Endodermal cell (in vitro differentiated cells): ENCODE results near the gene LRMDA. TPM values are rescaled to one million over a fixed set of nuclear protein-coding genes. Genes with fewer than 3 reads are reported as not detected.

Experiments used
- DNase-seq: peaks from one replicate; pipeline ENCODE4 v3.0.0-alpha.2; 2017
- H3K27ac ChIP-seq: 2 replicates; pipeline ENCODE4 v1.5.1; 2013; ENCODE audit warnings: mild to moderate bottlenecking, low read depth, low read length, moderate library complexity
- H3K27me3 ChIP-seq: 2 replicates; pipeline ENCODE4 v1.6.1; 2013; ENCODE audit warnings: mild to moderate bottlenecking, low read length, moderate library complexity; ENCODE audit not compliant: insufficient read depth, control insufficient read depth, poor library complexity, severe bottlenecking
- H3K36me3 ChIP-seq: 2 replicates; pipeline ENCODE4 v1.7.0; 2013; ENCODE audit warnings: mild to moderate bottlenecking, low read length, moderate library complexity; ENCODE audit not compliant: control insufficient read depth, insufficient read depth
- H3K4me1 ChIP-seq: one replicate; pipeline ENCODE4 v1.7.0; 2013; ENCODE audit warnings: low read length; ENCODE audit not compliant: control insufficient read depth, insufficient read depth
- H3K4me3 ChIP-seq: 2 replicates; pipeline ENCODE4 v1.5.1; 2013; ENCODE audit warnings: mild to moderate bottlenecking, low read length, moderate library complexity
- H3K9ac ChIP-seq: 2 replicates; pipeline ENCODE4 v1.6.1; 2013; ENCODE audit warnings: mild to moderate bottlenecking, low read length, moderate library complexity; ENCODE audit not compliant: poor library complexity, severe bottlenecking; ENCODE audit errors: extremely low read depth
- H3K9me3 ChIP-seq: 2 replicates; pipeline ENCODE4 v1.6.1; 2013; ENCODE audit warnings: mild to moderate bottlenecking, low read length, moderate library complexity; ENCODE audit not compliant: control insufficient read depth
- H3K27ac Mint-ChIP-seq: 2 replicates; pipeline ENCODE4 v1.8.0; 2020; ENCODE audit warnings: mixed read lengths
- H3K27me3 Mint-ChIP-seq: 2 replicates; pipeline ENCODE4 v1.8.0; 2021; ENCODE audit warnings: mild to moderate bottlenecking, mixed read lengths; ENCODE audit not compliant: insufficient read depth
- H3K36me3 Mint-ChIP-seq: 2 replicates; pipeline ENCODE4 v1.8.0; 2020; ENCODE audit warnings: low read depth, mixed read lengths
- H3K4me1 Mint-ChIP-seq: 2 replicates; pipeline ENCODE4 v1.8.0; 2020; ENCODE audit warnings: mixed read lengths
- H3K4me3 Mint-ChIP-seq: 2 replicates; pipeline ENCODE4 v1.8.0; 2020; ENCODE audit warnings: mild to moderate bottlenecking, moderate library complexity, mixed read lengths
- H3K9me3 Mint-ChIP-seq: 2 replicates; pipeline ENCODE4 v1.8.0; 2020; ENCODE audit warnings: mild to moderate bottlenecking, mixed read lengths
- CTCF ChIP-seq: fragments of 200-600 bp; sonication (generic); conservative IDR thresholded peaks from 2 replicates; pipeline ENCODE4 v1.5.0; 2021; ENCODE audit warnings: antibody characterized with exemption, mild to moderate bottlenecking
- WGBS, 2 experiments: methylation state at CpG; one replicate each; pipeline versions ENCODE4 v1.1.5 to v1.1.7; 2013; ENCODE audit warnings: missing lambda C conversion rate in 2 of 2, mixed read lengths in 1 of 2; ENCODE audit not compliant: insufficient coverage in 1 of 2, insufficient read length in 1 of 2; 5-methylcytosine and 5-hydroxymethylcytosine counted together
- total RNA-seq, 2 donors: library from RNA; stranded (reverse); fragmentation: NEBNext Ultra II Directional in 1 of 2; extraction: Animal tissue kit (Norgen Biotek cat#: 25700) in 1 of 2; gene quantifications; 2 replicates in 1 of 2; 3 replicates in 1 of 2; pipeline ENCODE4 v1.2.1, GENCODE V29; 2021

The LRMDA gene
- total RNA-seq, 2 donors from 2014 or later = 1.7 to 5.1 TPM

- no peak overlapping the region for H3K27ac ChIP-seq
- TF ChIP-seq CTCF = no peak
- Mint-ChIP-seq H3K4me1 (peaks cover 2% of the 10 kb centered on the region), H3K27me3 (no peaks in the 10 kb centered on the region), H3K4me3 (no peak overlapping the region), H3K9me3 (no peaks in the 10 kb centered on the region), H3K27ac (no peak overlapping the region), H3K36me3 (no peaks in the 10 kb centered on the region)
- H3K36me3 ChIP-seq = no peaks in the 10 kb centered on the region
- H3K4me1 ChIP-seq = no peaks in the 10 kb centered on the region
- WGBS, 2 experiments = 91 to 96% methylated on average over 5 to 6 of the region's 6 CpGs
- no peaks in the 10 kb centered on the region for H3K9me3 ChIP-seq
- no peak overlapping the region for H3K9ac ChIP-seq
- H3K27me3 ChIP-seq = no peaks in the 10 kb centered on the region
- no peak overlapping the region for H3K4me3 ChIP-seq
- no peak for DNase-seq
These were observed 921.9 kb downstream of the LRMDA start for GRCh38 chr10:76353237-76353851.

- WGBS, 2 experiments = 100% methylated on average over 1 of the region's 2 CpGs; no CpG with 5 or more reads in 1 of the 2 experiments
- no peak for DNase-seq
- Mint-ChIP-seq H3K27ac (no peak overlapping the region), H3K36me3 (no peaks in the 10 kb centered on the region), H3K9me3 (no peaks in the 10 kb centered on the region), H3K4me3 (no peak overlapping the region), H3K4me1 (peaks cover 2% of the 10 kb centered on the region), H3K27me3 (no peaks in the 10 kb centered on the region)
- no peaks in the 10 kb centered on the region for H3K4me1 ChIP-seq
- no peak for TF ChIP-seq CTCF
- no peak overlapping the region for H3K27ac ChIP-seq
- no peaks in the 10 kb centered on the region for H3K36me3 ChIP-seq
- no peaks in the 10 kb centered on the region for H3K9me3 ChIP-seq
- H3K4me3 ChIP-seq = no peak overlapping the region
- H3K27me3 ChIP-seq = no peaks in the 10 kb centered on the region
- no peak overlapping the region for H3K9ac ChIP-seq
These were observed 922.9 kb downstream of the LRMDA start for GRCh38 chr10:76354212-76354738.

GRCh38 chr10:76354921-76355320 is 923.5 kb downstream of the LRMDA start:
- Histone ChIP-seq H3K27ac (no peak overlapping the region), H3K4me3 (no peak overlapping the region), H3K27me3 (no peaks in the 10 kb centered on the region), H3K9ac (no peak overlapping the region), H3K9me3 (no peaks in the 10 kb centered on the region), H3K4me1 (no peaks in the 10 kb centered on the region), H3K36me3 (no peaks in the 10 kb centered on the region)
- Mint-ChIP-seq H3K36me3 (no peaks in the 10 kb centered on the region), H3K27ac (no peak overlapping the region), H3K9me3 (no peaks in the 10 kb centered on the region), H3K4me1 (peaks cover 2% of the 10 kb centered on the region), H3K4me3 (no peak overlapping the region), H3K27me3 (no peaks in the 10 kb centered on the region)
- no peak for TF ChIP-seq CTCF
- 91 to 100% methylated on average over 1 to 4 of the region's 4 CpGs for WGBS, 2 experiments
- no peak for DNase-seq
